ENCODE data around the gene SAMMSON. TPM values are rescaled to one million over a fixed set of nuclear protein-coding genes. Genes with fewer than 3 reads are reported as not detected.

The SAMMSON gene
- total RNA-seq, 2 donors from 2014 or later, result 0.42 TPM; not detected in 1

GRCh38 chr3:69997631-69998307, 1.8 kb upstream of the SAMMSON start:
- 79 to 81% methylated on average over 2 to 3 of the region's 3 CpGs for WGBS, 2 experiments (ENCODE audit: insufficient coverage in 1 of 2, insufficient read length in 1 of 2)
- no peaks in the 10 kb centered on the region for H3K36me3 Mint-ChIP-seq (ENCODE audit: low read depth)
- no peaks in the 10 kb centered on the region for H3K4me1 Mint-ChIP-seq
- no peaks in the 10 kb centered on the region for H3K27me3 ChIP-seq (ENCODE audit: control insufficient read depth, insufficient read depth, low read length, poor library complexity, severe bottlenecking)
- no peak overlapping the region for H3K27ac ChIP-seq (ENCODE audit: low read depth, low read length)
- no peaks in the 10 kb centered on the region for H3K9me3 Mint-ChIP-seq
- H3K9me3 ChIP-seq (ENCODE audit: control insufficient read depth, low read length), result no peaks in the 10 kb centered on the region
- TF ChIP-seq CTCF (conservative IDR thresholded peaks at IDR 0.05), result no peak
- H3K4me1 ChIP-seq (ENCODE audit: control insufficient read depth, insufficient read depth, low read length), result no peaks in the 10 kb centered on the region
- H3K36me3 ChIP-seq (ENCODE audit: control insufficient read depth, insufficient read depth, low read length), result no peaks in the 10 kb centered on the region
- DNase-seq, result no peak
- H3K4me3 Mint-ChIP-seq, result no peak overlapping the region
- H3K27me3 Mint-ChIP-seq (ENCODE audit: insufficient read depth), result no peaks in the 10 kb centered on the region
- H3K4me3 ChIP-seq (ENCODE audit: low read length), result no peak overlapping the region
- no peak overlapping the region for H3K9ac ChIP-seq (ENCODE audit: extremely low read depth, low read length, poor library complexity, severe bottlenecking)
- no peak overlapping the region for H3K27ac Mint-ChIP-seq

GRCh38 chr3:69998759-69999139, 784 bp upstream of the SAMMSON start:
- TF ChIP-seq CTCF (conservative IDR thresholded peaks at IDR 0.05), result no peak
- Histone ChIP-seq H3K9ac (ENCODE audit: extremely low read depth, low read length, poor library complexity, severe bottlenecking) (no peak overlapping the region), H3K27ac (ENCODE audit: low read depth, low read length) (peak overlapping the region; percentile 15), H3K9me3 (ENCODE audit: control insufficient read depth, low read length) (no peaks in the 10 kb centered on the region), H3K36me3 (ENCODE audit: control insufficient read depth, insufficient read depth, low read length) (no peaks in the 10 kb centered on the region), H3K4me3 (ENCODE audit: low read length) (no peak overlapping the region), H3K4me1 (ENCODE audit: control insufficient read depth, insufficient read depth, low read length) (no peaks in the 10 kb centered on the region), H3K27me3 (ENCODE audit: control insufficient read depth, insufficient read depth, low read length, poor library complexity, severe bottlenecking) (no peaks in the 10 kb centered on the region)
- Mint-ChIP-seq H3K27me3 (ENCODE audit: insufficient read depth) (no peaks in the 10 kb centered on the region), H3K4me3 (no peak overlapping the region), H3K27ac (no peak overlapping the region), H3K9me3 (no peaks in the 10 kb centered on the region), H3K4me1 (no peaks in the 10 kb centered on the region), H3K36me3 (ENCODE audit: low read depth) (no peaks in the 10 kb centered on the region)
- no peak for DNase-seq
- WGBS, 2 experiments (ENCODE audit: insufficient coverage in 1 of 2, insufficient read length in 1 of 2), result 8 to 66% methylated on average over 1 to 3 of the region's 3 CpGs

GRCh38 chr3:70000028-70000410, 486 bp downstream of the SAMMSON start:
- H3K4me1 Mint-ChIP-seq, result no peaks in the 10 kb centered on the region
- Histone ChIP-seq H3K4me3 (ENCODE audit: low read length) (no peak overlapping the region), H3K9me3 (ENCODE audit: control insufficient read depth, low read length) (no peaks in the 10 kb centered on the region), H3K27ac (ENCODE audit: low read depth, low read length) (no peak overlapping the region), H3K9ac (ENCODE audit: extremely low read depth, low read length, poor library complexity, severe bottlenecking) (no peak overlapping the region), H3K4me1 (ENCODE audit: control insufficient read depth, insufficient read depth, low read length) (no peaks in the 10 kb centered on the region), H3K36me3 (ENCODE audit: control insufficient read depth, insufficient read depth, low read length) (no peaks in the 10 kb centered on the region), H3K27me3 (ENCODE audit: control insufficient read depth, insufficient read depth, low read length, poor library complexity, severe bottlenecking) (no peaks in the 10 kb centered on the region)
- no peak overlapping the region for H3K4me3 Mint-ChIP-seq
- H3K27me3 Mint-ChIP-seq (ENCODE audit: insufficient read depth), result no peaks in the 10 kb centered on the region
- DNase-seq, result no peak
- 92 to 99% methylated on average over 8 to 14 of the region's 15 CpGs for WGBS, 2 experiments (ENCODE audit: insufficient coverage in 1 of 2, insufficient read length in 1 of 2)
- no peaks in the 10 kb centered on the region for H3K9me3 Mint-ChIP-seq
- H3K27ac Mint-ChIP-seq, result no peak overlapping the region
- H3K36me3 Mint-ChIP-seq (ENCODE audit: low read depth), result no peaks in the 10 kb centered on the region
- TF ChIP-seq CTCF (conservative IDR thresholded peaks at IDR 0.05), result no peak
